ENCODE measurements around the gene DEAF1. TPM values are rescaled to one million over a fixed set of nuclear protein-coding genes. Genes with fewer than 3 reads are reported as not detected.

Gene DEAF1
- polyA plus RNA-seq, 3 donors, result 18.3 to 28.0 (median 18.8) TPM

Other genes starting within 250 kb of the DEAF1 start
- gene PTDSS2, start 244.9 kb downstream of the DEAF1 start, polyA plus RNA-seq, result 10 to 100 TPM; 18.1 to 23.4 (median 22.0) TPM
- gene RNH1, start 188.0 kb downstream of the DEAF1 start, polyA plus RNA-seq, result 100 to 1,000 TPM in 2 of 3 donors, 10 to 100 TPM in 1; 93.4 to 217 (median 208) TPM
- 10 to 100 TPM; 34.1 to 76.3 (median 58.1) TPM for gene HRAS, start 159.6 kb downstream of the DEAF1 start, polyA plus RNA-seq
- gene LRRC56, start 157.7 kb downstream of the DEAF1 start, polyA plus RNA-seq, result 1 to 10 TPM in 2 of 3 donors, under 1 TPM in 1; 0.86 to 1.5 (median 1.4) TPM
- 1 to 10 TPM; 1.2 to 5.2 (median 1.9) TPM for gene LMNTD2, start 134.5 kb downstream of the DEAF1 start, polyA plus RNA-seq
- gene RASSF7, start 134.3 kb downstream of the DEAF1 start, polyA plus RNA-seq, result 10 to 100 TPM in 2 of 3 donors, 1 to 10 TPM in 1; 6.1 to 43.9 (median 11.4) TPM
- gene PHRF1, start 118.8 kb downstream of the DEAF1 start, polyA plus RNA-seq, result 10 to 100 TPM in 2 of 3 donors, 1 to 10 TPM in 1; 8.9 to 19.8 (median 16.0) TPM
- gene IRF7, start 79.3 kb downstream of the DEAF1 start, polyA plus RNA-seq, result 10 to 100 TPM; 20.7 to 49.3 (median 22.1) TPM
- gene CDHR5, start 70.3 kb downstream of the DEAF1 start, polyA plus RNA-seq, result under 1 TPM in 2 of 3 donors, not detected in 1; 0.39 to 0.74 TPM
- gene SCT, start 68.0 kb downstream of the DEAF1 start, polyA plus RNA-seq, result not detected
- under 1 TPM in 2 of 3 donors, not detected in 1; 0.16 to 0.18 TPM for gene DRD4, start 58.0 kb downstream of the DEAF1 start, polyA plus RNA-seq
- gene TMEM80, start 594 bp upstream of the DEAF1 start, polyA plus RNA-seq, result 10 to 100 TPM; 18.6 to 27.0 (median 19.8) TPM
- 10 to 100 TPM; 11.2 to 54.5 (median 29.2) TPM for gene EPS8L2, start 11.0 kb upstream of the DEAF1 start, polyA plus RNA-seq
- gene TALDO1, start 52.2 kb upstream of the DEAF1 start, polyA plus RNA-seq, result 100 to 1,000 TPM in 2 of 3 donors, 10 to 100 TPM in 1; 99.7 to 306 (median 185) TPM
- 10 to 100 TPM; 15.4 to 33.4 (median 32.5) TPM for gene GATD1, start 82.3 kb upstream of the DEAF1 start, polyA plus RNA-seq
- gene CEND1, start 94.9 kb upstream of the DEAF1 start, polyA plus RNA-seq, result under 1 TPM in 2 of 3 donors, not detected in 1; 0.04 to 0.09 TPM
- gene SLC25A22, start 103.1 kb upstream of the DEAF1 start, polyA plus RNA-seq, result 10 to 100 TPM; 11.1 to 53.6 (median 40.1) TPM
- 10 to 100 TPM in 2 of 3 donors, 1 to 10 TPM in 1; 9.2 to 16.5 (median 12.4) TPM for gene PIDD1, start 110.0 kb upstream of the DEAF1 start, polyA plus RNA-seq
- 1,000 to 10,000 TPM; 1,158 to 3,822 (median 2,898) TPM for gene RPLP2, start 114.7 kb upstream of the DEAF1 start, polyA plus RNA-seq
- 1,000 to 10,000 TPM in 1 of 3 donors, 100 to 1,000 TPM in 2; 309 to 2,521 (median 389) TPM for gene PNPLA2, start 123.7 kb upstream of the DEAF1 start, polyA plus RNA-seq
- gene CRACR2B, start 132.7 kb upstream of the DEAF1 start, polyA plus RNA-seq, result 100 to 1,000 TPM in 1 of 3 donors, 10 to 100 TPM in 2; 36.7 to 174 (median 50.7) TPM
- 100 to 1,000 TPM; 495 to 757 (median 531) TPM for gene CD151, start 137.7 kb upstream of the DEAF1 start, polyA plus RNA-seq
- gene POLR2L, start 147.3 kb upstream of the DEAF1 start, polyA plus RNA-seq, result 100 to 1,000 TPM; 126 to 454 (median 290) TPM
- 100 to 1,000 TPM in 2 of 3 donors, 10 to 100 TPM in 1; 34.1 to 122 (median 115) TPM for gene TSPAN4, start 147.6 kb upstream of the DEAF1 start, polyA plus RNA-seq
- 10 to 100 TPM; 45.3 to 62.6 (median 51.9) TPM for gene CHID1, start 215.6 kb upstream of the DEAF1 start, polyA plus RNA-seq
- 10 to 100 TPM; 32.0 to 57.4 (median 37.3) TPM for gene AP2A2, start 230.6 kb upstream of the DEAF1 start, polyA plus RNA-seq